ENCODE results near the gene ZNF804B.

DNA sequence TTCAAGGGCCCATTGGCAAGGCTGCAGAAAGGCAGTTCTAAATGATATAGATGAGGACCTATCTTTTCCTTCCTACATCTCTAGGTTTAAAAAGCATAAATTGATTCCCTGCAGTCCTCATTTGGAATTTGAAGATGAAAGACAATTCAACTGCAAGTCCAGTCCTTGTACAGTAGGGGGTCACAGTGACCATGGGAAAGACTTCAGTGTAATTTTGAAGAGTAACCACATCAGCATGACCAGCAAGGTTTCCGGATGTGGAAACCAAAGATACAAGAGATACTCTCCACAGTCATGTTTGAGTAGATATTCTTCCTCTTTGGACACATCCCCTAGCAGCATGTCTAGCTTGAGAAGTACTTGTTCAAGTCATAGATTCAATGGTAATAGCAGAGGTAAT lies 575.3 kb downstream of the ZNF804B start:
- TF ChIP-seq ZNF391 (tag by site-specific recombination; IDR thresholded peaks at IDR 0.05; ENCODE audit: borderline replicate concordance, low read depth) (no peak), ZNF138 (tag by site-specific recombination; IDR thresholded peaks at IDR 0.05; ENCODE audit: borderline replicate concordance) (no peak), ZBTB1 (tag by site-specific recombination; IDR thresholded peaks at IDR 0.05) (no peak), ZNF529 (tag by site-specific recombination; IDR thresholded peaks at IDR 0.05; ENCODE audit: insufficient replicate concordance) (no peak), YY1 (tag by site-specific recombination; IDR thresholded peaks at IDR 0.05) (no peak), ZFP41 (tag by site-specific recombination; IDR thresholded peaks at IDR 0.05; ENCODE audit: borderline replicate concordance) (no peak), KLF16 (tag by site-specific recombination; IDR thresholded peaks at IDR 0.05) (no peak), ZNF16 (tag by site-specific recombination; IDR thresholded peaks at IDR 0.05; ENCODE audit: low read depth) (no peak), TCF7L2 (IDR thresholded peaks at IDR 0.05; ENCODE audit: borderline replicate concordance, low read depth, low read length) (no peak)
- TF ChIP-seq, protein P1, sequence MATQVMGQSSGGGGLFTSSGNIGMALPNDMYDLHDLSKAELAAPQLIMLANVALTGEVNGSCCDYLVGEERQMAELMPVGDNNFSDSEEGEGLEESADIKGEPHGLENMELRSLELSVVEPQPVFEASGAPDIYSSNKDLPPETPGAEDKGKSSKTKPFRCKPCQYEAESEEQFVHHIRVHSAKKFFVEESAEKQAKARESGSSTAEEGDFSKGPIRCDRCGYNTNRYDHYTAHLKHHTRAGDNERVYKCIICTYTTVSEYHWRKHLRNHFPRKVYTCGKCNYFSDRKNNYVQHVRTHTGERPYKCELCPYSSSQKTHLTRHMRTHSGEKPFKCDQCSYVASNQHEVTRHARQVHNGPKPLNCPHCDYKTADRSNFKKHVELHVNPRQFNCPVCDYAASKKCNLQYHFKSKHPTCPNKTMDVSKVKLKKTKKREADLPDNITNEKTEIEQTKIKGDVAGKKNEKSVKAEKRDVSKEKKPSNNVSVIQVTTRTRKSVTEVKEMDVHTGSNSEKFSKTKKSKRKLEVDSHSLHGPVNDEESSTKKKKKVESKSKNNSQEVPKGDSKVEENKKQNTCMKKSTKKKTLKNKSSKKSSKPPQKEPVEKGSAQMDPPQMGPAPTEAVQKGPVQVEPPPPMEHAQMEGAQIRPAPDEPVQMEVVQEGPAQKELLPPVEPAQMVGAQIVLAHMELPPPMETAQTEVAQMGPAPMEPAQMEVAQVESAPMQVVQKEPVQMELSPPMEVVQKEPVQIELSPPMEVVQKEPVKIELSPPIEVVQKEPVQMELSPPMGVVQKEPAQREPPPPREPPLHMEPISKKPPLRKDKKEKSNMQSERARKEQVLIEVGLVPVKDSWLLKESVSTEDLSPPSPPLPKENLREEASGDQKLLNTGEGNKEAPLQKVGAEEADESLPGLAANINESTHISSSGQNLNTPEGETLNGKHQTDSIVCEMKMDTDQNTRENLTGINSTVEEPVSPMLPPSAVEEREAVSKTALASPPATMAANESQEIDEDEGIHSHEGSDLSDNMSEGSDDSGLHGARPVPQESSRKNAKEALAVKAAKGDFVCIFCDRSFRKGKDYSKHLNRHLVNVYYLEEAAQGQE (tag by site-specific recombination; IDR thresholded peaks at IDR 0.05): no peak
- TF ChIP-seq, protein P2, sequence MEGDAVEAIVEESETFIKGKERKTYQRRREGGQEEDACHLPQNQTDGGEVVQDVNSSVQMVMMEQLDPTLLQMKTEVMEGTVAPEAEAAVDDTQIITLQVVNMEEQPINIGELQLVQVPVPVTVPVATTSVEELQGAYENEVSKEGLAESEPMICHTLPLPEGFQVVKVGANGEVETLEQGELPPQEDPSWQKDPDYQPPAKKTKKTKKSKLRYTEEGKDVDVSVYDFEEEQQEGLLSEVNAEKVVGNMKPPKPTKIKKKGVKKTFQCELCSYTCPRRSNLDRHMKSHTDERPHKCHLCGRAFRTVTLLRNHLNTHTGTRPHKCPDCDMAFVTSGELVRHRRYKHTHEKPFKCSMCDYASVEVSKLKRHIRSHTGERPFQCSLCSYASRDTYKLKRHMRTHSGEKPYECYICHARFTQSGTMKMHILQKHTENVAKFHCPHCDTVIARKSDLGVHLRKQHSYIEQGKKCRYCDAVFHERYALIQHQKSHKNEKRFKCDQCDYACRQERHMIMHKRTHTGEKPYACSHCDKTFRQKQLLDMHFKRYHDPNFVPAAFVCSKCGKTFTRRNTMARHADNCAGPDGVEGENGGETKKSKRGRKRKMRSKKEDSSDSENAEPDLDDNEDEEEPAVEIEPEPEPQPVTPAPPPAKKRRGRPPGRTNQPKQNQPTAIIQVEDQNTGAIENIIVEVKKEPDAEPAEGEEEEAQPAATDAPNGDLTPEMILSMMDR (tag by site-specific recombination; IDR thresholded peaks at IDR 0.05): no peak

All from HEK293 (cell line).